GM12878 (cell line): Measurements from ENCODE around the gene PKN2. TPM values are rescaled to one million over a fixed set of nuclear protein-coding genes. Genes with fewer than 3 reads are reported as not detected.

Experiments
- ATAC-seq: fragments of 200-7000 bp; cut with Tn5 transposase; 3 replicates; pipeline ENCODE4 v1.9.1; 2020; ENCODE audit warnings: mild to moderate bottlenecking, moderate library complexity
- BruUV-seq: library from RNA; stranded (reverse); fragments of 400-500 nt; replicated peaks from 2 replicates; lab custom pipeline; 2021; lab: Mats Ljungman, UMichigan
- CTCF ChIA-PET: fragments of 300-600 bp; sonication (Branson Sonifier 250); formaldehyde crosslinking; extraction: SDS; loops from one replicate; lab custom pipeline; 2021; ENCODE audit warnings: inconsistent platforms; lab: Yijun Ruan, JAX
- POLR2A ChIA-PET: fragments of 350-600 bp; formaldehyde crosslinking; extraction: SDS; loops from one replicate; lab custom pipeline; 2021; ENCODE audit warnings: inconsistent platforms; lab: Charles Lee
- RAD21 ChIA-PET: fragments of 300-600 bp; sonication (Branson Sonifier 250); formaldehyde crosslinking; loops from one replicate; lab custom pipeline; 2023; ENCODE audit warnings: antibody characterized with exemption; ENCODE audit not compliant: unreplicated experiment; lab: Charles Lee
- SMC1A ChIA-PET: fragments of 300-600 bp; sonication (Branson Sonifier 250); formaldehyde crosslinking; loops from one replicate; lab custom pipeline; 2023; ENCODE audit not compliant: unreplicated experiment, uncharacterized antibody; lab: Charles Lee
- DNase-seq: peaks from one replicate; pipeline ENCODE4 v3.0.0-alpha.2; 2011; ENCODE audit warnings: low read depth, low spot score
- FAIRE-seq: peaks from 3 replicates; lab custom pipeline; 2011; peaks lifted over from hg19 to GRCh38; lab: Jason Lieb, UNC
- H2AFZ ChIP-seq: 2 replicates; pipeline ENCODE4 v1.6.0; 2011; ENCODE audit warnings: low read depth, low read length, control low read depth; ENCODE audit not compliant: control insufficient read depth
- H3K27ac ChIP-seq: 2 replicates; pipeline ENCODE4 v1.5.1; 2011; ENCODE audit warnings: control low read depth; ENCODE audit not compliant: control insufficient read depth, insufficient read depth
- H3K27me3 ChIP-seq, 2 experiments: replicated peaks in 1 of 2; 2 replicates each; pipeline versions ENCODE4 v1.6.0 to v1.6.1; 2011; ENCODE audit warnings: low read length in 1 of 2; ENCODE audit not compliant: control insufficient read depth in 2 of 2, insufficient read depth in 2 of 2
- H3K36me3 ChIP-seq, 2 experiments: 2 replicates each; pipeline ENCODE4 v1.5.1; 2011; ENCODE audit warnings: low read length in 1 of 2; ENCODE audit not compliant: control insufficient read depth in 2 of 2, insufficient read depth in 2 of 2
- H3K4me1 ChIP-seq: 2 replicates; pipeline ENCODE4 v1.6.1; 2011; ENCODE audit warnings: mild to moderate bottlenecking, low read length, moderate library complexity, mixed read lengths; ENCODE audit not compliant: control insufficient read depth, insufficient read depth
- H3K4me2 ChIP-seq: 2 replicates; pipeline ENCODE4 v1.6.0; 2011; ENCODE audit warnings: control low read depth; ENCODE audit not compliant: control insufficient read depth, insufficient read depth
- H3K4me3 ChIP-seq: fragments of 200-600 bp; sonication (generic); 2 replicates; pipeline ENCODE4 v1.5.1; 2016
- H3K79me2 ChIP-seq: 2 replicates; pipeline ENCODE4 v1.6.0; 2011; ENCODE audit warnings: low read length; ENCODE audit not compliant: control insufficient read depth, insufficient read depth
- H3K9ac ChIP-seq: 2 replicates; pipeline ENCODE4 v1.8.0; 2011; ENCODE audit warnings: low read length, control low read depth, mixed read lengths; ENCODE audit not compliant: control insufficient read depth, insufficient read depth
- H3K9me3 ChIP-seq: replicated peaks from 3 replicates; pipeline ENCODE4 v1.5.1; 2011; ENCODE audit warnings: mild to moderate bottlenecking, low read length; ENCODE audit not compliant: control insufficient read depth, insufficient read depth
- H4K20me1 ChIP-seq: 2 replicates; pipeline ENCODE4 v1.6.0; 2011; ENCODE audit not compliant: control insufficient read depth, insufficient read depth
- BRCA1 ChIP-seq: IDR thresholded peaks from 2 replicates; pipeline ENCODE4 v1.6.1; 2011; ENCODE audit warnings: low read depth, low read length, improper control_type of control experiment
- SIX5 ChIP-seq: IDR thresholded peaks from 2 replicates; pipeline ENCODE4 v1.6.1; 2011; ENCODE audit warnings: mild to moderate bottlenecking, low read depth, low read length, moderate library complexity; ENCODE audit not compliant: severe bottlenecking
- ZBTB4 ChIP-seq: fragments of 450-650 bp; formaldehyde crosslinking; IDR thresholded peaks from 2 replicates; pipeline ENCODE4 v1.4.0; 2022; ENCODE audit warnings: mild to moderate bottlenecking, moderate library complexity
- ZNF24 ChIP-seq: fragments of 450-650 bp; IDR thresholded peaks from 2 replicates; pipeline ENCODE4 v1.6.1; 2017; ENCODE audit warnings: antibody characterized with exemption, mild to moderate bottlenecking
- in situ Hi-C: fragments of 300-500 bp; cut with MboI; formaldehyde crosslinking; loops from 9 replicates; pipeline ENCODE4 v1.14.3; 2018; ENCODE audit warnings: mixed read lengths
- intact Hi-C: fragments of 100-400 bp; cut with micrococcal nuclease; formaldehyde crosslinking; loops from one replicate; pipeline ENCODE4 v1.14.2; 2022; ENCODE audit not compliant: unreplicated experiment
- polyA plus RNA-seq, 11 experiments: library from polyadenylated mRNA; depleted of rRNA in 4 of 11; unstranded in 6 of 11; stranded (reverse) in 5 of 11; fragments of >200 nt; fragmentation: Nextera tagmentation in 4 of 11; fragmentation: Illumina TruSeq in 1 of 11; extraction: Ambion mirVana in 4 of 11; extraction: Trizol in 1 of 11; gene quantifications; 1 replicate in 1 of 11; 2 replicates in 10 of 11; pipeline versions ENCODE4 v1.2.1 to v1.2.3, GENCODE V29; 2011 to 2016; ENCODE audit warnings: inconsistent platforms in 2 of 11, missing spikeins in 2 of 11, low read depth in 1 of 11
- total RNA-seq, 4 experiments: library from RNA; depleted of rRNA in 3 of 4; stranded (reverse); fragments of >200 nt in 3 of 4; fragmentation: Illumina TruSeq in 1 of 4; extraction: Trizol in 1 of 4; gene quantifications; 2 replicates each; pipeline versions ENCODE4 v1.2.1 to v1.2.3, GENCODE V29; 2013 to 2021

The PKN2 gene
- total and polyA plus RNA-seq, 10 of the 15 experiments (the other 5 are each of a cell fraction or from before 2014, with no cell fraction given), result 2.6 to 18.3 (median 12.9) TPM

GRCh38 chr1:88646476-88647248, 37.4 kb upstream of the PKN2 start:
- intact Hi-C loops, result no loop called here

More at GRCh38 chr1:88646476-88647248, 37.4 kb upstream of the PKN2 start:
- ChIA-PET CTCF (interaction anchor here (0.7 to 17.1 kb wide), 7 partner anchors 10 to 1058 kb away, joined by 3 to 293 read pairs (median 6); partner anchors contain the start of gene PKN2), SMC1A (interaction anchor here (0.6 to 5.3 kb wide), 17 partner anchors 9 to 343 kb away, joined by 3 to 20 read pairs (median 4); no protein-coding TSS in a partner anchor), RAD21 (interaction anchor here (1.0 to 2.4 kb wide), 5 partner anchors 9 to 230 kb away, joined by 3 to 21 read pairs (median 4); partner anchors contain the start of gene PKN2), POLR2A (interaction anchor here (0.7 to 1.1 kb wide), 4 partner anchors 15 to 55 kb away, joined by 3 to 7 read pairs (median 4); no protein-coding TSS in a partner anchor)
- H3K4me1 ChIP-seq, result no peaks in the 10 kb centered on the region
- no peak for TF ChIP-seq BRCA1
- no peak for TF ChIP-seq SIX5
- TF ChIP-seq ZBTB4 (CRISPR knock-in tag), result no peak
- peak; percentile 86; the same call in 1 of the 2 replicates for TF ChIP-seq ZNF24
- no peaks in the 10 kb centered on the region for H3K9me3 ChIP-seq
- no peak for ATAC-seq
- no peak for FAIRE-seq
- H3K4me2 ChIP-seq, result no peak overlapping the region
- BruUV-seq, result no TSS peak
- no peak overlapping the region for H2AFZ ChIP-seq
- no peak for DNase-seq
- H3K27me3 ChIP-seq, result no peaks in the 10 kb centered on the region
- no peaks in the 10 kb centered on the region for H4K20me1 ChIP-seq
- in situ Hi-C loops, result no loop called here
- no peak overlapping the region for H3K27ac ChIP-seq
- no peak overlapping the region for H3K9ac ChIP-seq
- H3K4me3 ChIP-seq, result no peak overlapping the region
- H3K79me2 ChIP-seq, result no peaks in the 10 kb centered on the region
- H3K36me3 ChIP-seq, result no peaks in the 10 kb centered on the region
